Activated naive CD4-positive, alpha-beta T cell treated with anti-CD3 and anti-CD28 coated beads for 36 hours (primary cell): ENCODE data around the gene GTF3C5. TPM values are rescaled to one million over a fixed set of nuclear protein-coding genes. Genes with fewer than 3 reads are reported as not detected.

Experiments
- CTCF ChIA-PET: fragments of 350-600 bp; sonication (Branson Sonifier 250); formaldehyde crosslinking; loops from one replicate; lab custom pipeline; 2021; ENCODE audit warnings: antibody characterized with exemption; lab: Charles Lee
- DNase-seq: peaks from one replicate; pipeline ENCODE4 v3.0.0-alpha.2; 2020
- H3K27ac Mint-ChIP-seq: one replicate; pipeline ENCODE4 v1.8.0; 2021; ENCODE audit warnings: mild to moderate bottlenecking, mixed read lengths
- H3K27me3 Mint-ChIP-seq: one replicate; pipeline ENCODE4 v1.8.0; 2021; ENCODE audit warnings: low read depth, mixed read lengths
- H3K36me3 Mint-ChIP-seq: one replicate; pipeline ENCODE4 v1.8.0; 2021; ENCODE audit warnings: low read depth, mixed read lengths
- H3K4me1 Mint-ChIP-seq: one replicate; pipeline ENCODE4 v1.8.0; 2021; ENCODE audit warnings: low read depth, mixed read lengths
- H3K4me3 Mint-ChIP-seq: one replicate; pipeline ENCODE4 v1.8.0; 2021; ENCODE audit warnings: mild to moderate bottlenecking, moderate library complexity, mixed read lengths
- H3K9me3 Mint-ChIP-seq: one replicate; pipeline ENCODE4 v1.8.0; 2021; ENCODE audit warnings: mixed read lengths
- intact Hi-C: fragments of 100-400 bp; cut with micrococcal nuclease; formaldehyde crosslinking; loops from one replicate; pipeline ENCODE4 v1.15.1; 2023
- total RNA-seq, 2 experiments: library from RNA; stranded (reverse); gene quantifications; one replicate each; pipeline ENCODE4 v1.2.3, GENCODE V29; 2021

GTF3C5 gene
- total RNA-seq, result 100 to 1,000 TPM; 102 to 108 TPM

- Mint-ChIP-seq H3K27ac (peak within 1 kb of the TSS; percentile 98), H3K27me3 (no peaks in the 10 kb centered on the region), H3K4me3 (peak within 1 kb of the TSS; percentile 98), H3K4me1 (peaks cover 42% of the 10 kb centered on the region), H3K9me3 (no peaks in the 10 kb centered on the region), H3K36me3 (peaks cover 6% of the 10 kb centered on the region)
- CTCF ChIA-PET, result interaction anchor here (0.6 to 5.1 kb wide), 13 partner anchors 8 to 422 kb away, joined by 3 to 40 read pairs (median 3); no protein-coding TSS in a partner anchor
- intact Hi-C loops, result loop anchor here (1.0 to 10.0 kb wide), 8 partner anchors 8 to 384 kb away; partner anchors contain the start of genes RALGDS, REXO4, SURF6 and TSC1
- peak; percentile 95 for DNase-seq
These were observed at the start of gene GTF3C5 for GRCh38 chr9:133030317-133031129. Gene GTF3C5 (plus strand): TSS chr9:133030997. CDS start chr9:133031012, 15 bp downstream.

GRCh38 chr9:132982458-132982857 is 48.3 kb upstream of the GTF3C5 start:
- no peak for DNase-seq
- Mint-ChIP-seq H3K27ac (no peak overlapping the region), H3K4me1 (peaks cover 5% of the 10 kb centered on the region), H3K9me3 (no peaks in the 10 kb centered on the region), H3K27me3 (peaks cover 37% of the 10 kb centered on the region), H3K4me3 (no peak overlapping the region), H3K36me3 (no peaks in the 10 kb centered on the region)
- intact Hi-C loops, result no loop called here
- CTCF ChIA-PET, result no interaction called here

GRCh38 chr9:132983491-132984201 is 47.2 kb upstream of the GTF3C5 start:
- DNase-seq, result no peak
- H3K4me1 Mint-ChIP-seq, result peaks cover 2% of the 10 kb centered on the region
- no peak overlapping the region for H3K27ac Mint-ChIP-seq
- peaks cover 33% of the 10 kb centered on the region for H3K27me3 Mint-ChIP-seq
- no peaks in the 10 kb centered on the region for H3K9me3 Mint-ChIP-seq
- no peak overlapping the region for H3K4me3 Mint-ChIP-seq
- CTCF ChIA-PET, result no interaction called here
- no peaks in the 10 kb centered on the region for H3K36me3 Mint-ChIP-seq
- intact Hi-C loops, result no loop called here

GRCh38 chr9:132984202-132985070 is 46.4 kb upstream of the GTF3C5 start:
- Mint-ChIP-seq H3K36me3 (no peaks in the 10 kb centered on the region), H3K4me3 (no peak overlapping the region), H3K4me1 (no peaks in the 10 kb centered on the region), H3K27me3 (peaks cover 27% of the 10 kb centered on the region), H3K9me3 (no peaks in the 10 kb centered on the region), H3K27ac (no peak overlapping the region)
- CTCF ChIA-PET, result no interaction called here
- no peak for DNase-seq
- intact Hi-C loops, result no loop called here

GRCh38 chr9:132985071-132985350 is 45.8 kb upstream of the GTF3C5 start:
- H3K27me3 Mint-ChIP-seq, result peaks cover 22% of the 10 kb centered on the region
- H3K4me1 Mint-ChIP-seq, result no peaks in the 10 kb centered on the region
- H3K9me3 Mint-ChIP-seq, result no peaks in the 10 kb centered on the region
- DNase-seq, result no peak
- H3K27ac Mint-ChIP-seq, result no peak overlapping the region
- H3K4me3 Mint-ChIP-seq, result no peak overlapping the region
- intact Hi-C loops, result no loop called here
- CTCF ChIA-PET, result no interaction called here
- no peaks in the 10 kb centered on the region for H3K36me3 Mint-ChIP-seq

- no peak for DNase-seq
- no peaks in the 10 kb centered on the region for H3K36me3 Mint-ChIP-seq
- CTCF ChIA-PET, result no interaction called here
- no peaks in the 10 kb centered on the region for H3K9me3 Mint-ChIP-seq
- H3K4me3 Mint-ChIP-seq, result no peak overlapping the region
- H3K27ac Mint-ChIP-seq, result no peak overlapping the region
- intact Hi-C loops, result no loop called here
- H3K4me1 Mint-ChIP-seq, result no peaks in the 10 kb centered on the region
- H3K27me3 Mint-ChIP-seq, result peaks cover 20% of the 10 kb centered on the region
These were observed 45.3 kb upstream of the GTF3C5 start for GRCh38 chr9:132985489-132985888.

GRCh38 chr9:132986114-132986513 is 44.7 kb upstream of the GTF3C5 start:
- intact Hi-C loops, result no loop called here
- no peaks in the 10 kb centered on the region for H3K4me1 Mint-ChIP-seq
- no peak overlapping the region for H3K4me3 Mint-ChIP-seq
- CTCF ChIA-PET, result no interaction called here
- no peaks in the 10 kb centered on the region for H3K9me3 Mint-ChIP-seq
- no peak overlapping the region for H3K27ac Mint-ChIP-seq
- H3K27me3 Mint-ChIP-seq, result peaks cover 14% of the 10 kb centered on the region
- no peaks in the 10 kb centered on the region for H3K36me3 Mint-ChIP-seq
- DNase-seq, result no peak

- H3K9me3 Mint-ChIP-seq, result no peaks in the 10 kb centered on the region
These were observed 43.9 kb upstream of the GTF3C5 start for GRCh38 chr9:132986640-132987620.

GRCh38 chr9:132988244-132989013 is 42.4 kb upstream of the GTF3C5 start:
- CTCF ChIA-PET, result no interaction called here
- Mint-ChIP-seq H3K36me3 (no peaks in the 10 kb centered on the region), H3K4me3 (no peak overlapping the region), H3K27ac (no peak overlapping the region), H3K27me3 (peaks cover 12% of the 10 kb centered on the region), H3K9me3 (no peaks in the 10 kb centered on the region), H3K4me1 (no peaks in the 10 kb centered on the region)
- intact Hi-C loops, result no loop called here
- no peak for DNase-seq

More at GRCh38 chr9:132986640-132987620, 43.9 kb upstream of the GTF3C5 start:
- H3K4me3 Mint-ChIP-seq, result no peak overlapping the region
- intact Hi-C loops, result no loop called here
- CTCF ChIA-PET, result no interaction called here
- no peaks in the 10 kb centered on the region for H3K4me1 Mint-ChIP-seq
- no peaks in the 10 kb centered on the region for H3K36me3 Mint-ChIP-seq
- no peak overlapping the region for H3K27ac Mint-ChIP-seq
- H3K27me3 Mint-ChIP-seq, result peaks cover 12% of the 10 kb centered on the region
- DNase-seq, result no peak

GRCh38 chr9:132989014-132989310 is 41.8 kb upstream of the GTF3C5 start:
- intact Hi-C loops, result no loop called here
- H3K9me3 Mint-ChIP-seq, result no peaks in the 10 kb centered on the region
- no peak for DNase-seq
- H3K4me1 Mint-ChIP-seq, result no peaks in the 10 kb centered on the region
- no peak overlapping the region for H3K4me3 Mint-ChIP-seq
- CTCF ChIA-PET, result no interaction called here
- H3K27ac Mint-ChIP-seq, result no peak overlapping the region
- no peaks in the 10 kb centered on the region for H3K36me3 Mint-ChIP-seq
- H3K27me3 Mint-ChIP-seq, result peaks cover 12% of the 10 kb centered on the region

GRCh38 chr9:132989414-132989996 is 41.3 kb upstream of the GTF3C5 start:
- H3K27me3 Mint-ChIP-seq, result peaks cover 12% of the 10 kb centered on the region
- CTCF ChIA-PET, result no interaction called here
- H3K4me3 Mint-ChIP-seq, result no peak overlapping the region

More at GRCh38 chr9:132989414-132989996, 41.3 kb upstream of the GTF3C5 start:
- Mint-ChIP-seq H3K27ac (no peak overlapping the region), H3K4me1 (peaks cover 2% of the 10 kb centered on the region), H3K36me3 (no peaks in the 10 kb centered on the region), H3K9me3 (no peaks in the 10 kb centered on the region)
- intact Hi-C loops, result no loop called here
- no peak for DNase-seq
